Lung (tissue), 12 donors: ENCODE measurements around the gene KCNJ5. TPM values are rescaled to one million over a fixed set of nuclear protein-coding genes. Genes with fewer than 3 reads are reported as not detected.

ENCODE experiments used
- ATAC-seq: fragments of 200-7000 bp; cut with Tn5 transposase; one replicate; pipeline ENCODE4 v1.9.1; 2020; ENCODE audit warnings: moderate number of reproducible peaks; ENCODE audit not compliant: insufficient read depth, low FRiP score
- DNase-seq, 3 donors: peaks; one replicate each; pipeline ENCODE4 v3.0.0-alpha.2; 2013 to 2017
- H3K27ac ChIP-seq, 2 donors: one replicate each; pipeline ENCODE4 v1.5.1; 2013; ENCODE audit warnings: mild to moderate bottlenecking in 2 of 2, moderate library complexity in 2 of 2, control low read depth in 1 of 2, inconsistent platforms in 1 of 2, low read depth in 1 of 2, low read length in 1 of 2
- H3K27me3 ChIP-seq, 3 donors: one replicate each; pipeline ENCODE4 v1.5.1; 2013; ENCODE audit warnings: low read length in 2 of 3; ENCODE audit not compliant: control insufficient read depth in 3 of 3, insufficient read depth in 3 of 3
- H3K36me3 ChIP-seq, 4 donors: one replicate each; pipeline ENCODE4 v1.5.1; 2013; ENCODE audit warnings: low read length in 4 of 4, mild to moderate bottlenecking in 1 of 4, moderate library complexity in 1 of 4; ENCODE audit not compliant: control insufficient read depth in 4 of 4, insufficient read depth in 4 of 4
- H3K4me1 ChIP-seq, 5 donors: one replicate each; pipeline ENCODE4 v1.5.1; 2013; ENCODE audit warnings: low read length in 5 of 5, mild to moderate bottlenecking in 2 of 5, moderate library complexity in 1 of 5; ENCODE audit not compliant: control insufficient read depth in 5 of 5, insufficient read depth in 5 of 5
- H3K4me3 ChIP-seq: one replicate; pipeline ENCODE4 v1.5.1; 2013; ENCODE audit warnings: mild to moderate bottlenecking, control low read depth, moderate library complexity
- H3K9ac ChIP-seq, 2 donors: one replicate each; pipeline ENCODE4 v1.5.1; 2013; ENCODE audit warnings: low read length in 2 of 2, control low read depth in 1 of 2; ENCODE audit not compliant: insufficient read depth in 1 of 2
- H3K9me3 ChIP-seq, 4 donors: one replicate each; pipeline ENCODE4 v1.5.1; 2013; ENCODE audit warnings: low read length in 3 of 4, mild to moderate bottlenecking in 1 of 4, moderate library complexity in 1 of 4; ENCODE audit not compliant: control insufficient read depth in 4 of 4, insufficient read depth in 3 of 4
- WGBS, 2 donors: extraction: QIAGEN DNeasy Blood & Tissue Kit; methylation state at CpG; one replicate each; pipeline ENCODE4 v1.1.7; 2013; 5-methylcytosine and 5-hydroxymethylcytosine counted together
- polyA plus RNA-seq, 2 donors: library from polyadenylated mRNA; stranded (reverse); fragments of 200-250 nt; gene quantifications; one replicate each; pipeline ENCODE4 v1.2.1, GENCODE V29; 2013
- total RNA-seq, 2 donors: library from RNA; depleted of rRNA in 1 of 2; stranded (reverse); fragments of >200 nt in 1 of 2; gene quantifications; one replicate each; pipeline ENCODE4 v1.2.1, GENCODE V29; 2014 to 2021
- TF ChIP-seq, protein P1 (sequence below): IDR thresholded peaks from 2 replicates; pipeline ENCODE4 v1.5.1; 2012; ENCODE audit warnings: mild to moderate bottlenecking; ENCODE audit errors: control extremely low read depth, extremely low read depth
- donor health status: control.
- donor health status: control.
- donor health status: Bipolar disorder and iron deficiency.
- donor health status: healthy.
- donor health status: DM: yes; HTN: yes; CAD: no.

Gene KCNJ5
- total and polyA plus RNA-seq, 4 donors, result 2.0 to 5.0 (median 2.8) TPM

DNA sequence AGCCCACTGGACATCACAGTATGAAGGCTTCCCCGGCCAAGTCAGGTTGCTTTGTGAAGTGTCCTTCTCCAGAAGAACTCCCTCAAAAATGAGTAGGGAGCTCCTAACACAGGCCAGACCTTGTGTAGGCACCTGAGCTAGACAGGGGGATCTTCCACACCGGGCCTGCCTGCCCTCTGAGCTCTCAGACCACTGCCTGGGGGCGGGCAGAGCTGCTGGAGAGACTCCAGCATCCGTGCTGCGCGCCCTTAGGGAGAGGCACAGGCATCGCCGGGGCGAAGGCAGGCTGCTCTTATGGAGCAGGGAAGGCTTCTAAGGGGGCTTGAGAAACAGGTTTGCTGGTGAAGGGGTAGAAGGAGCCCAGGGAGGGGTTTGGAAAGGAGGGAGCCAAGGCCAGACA is 4.4 kb downstream of the KCNJ5 start:
- Histone ChIP-seq H3K27ac (peak overlapping the region; percentile 12 to 35), H3K27me3 (no peaks in the 10 kb centered on the region), H3K36me3 (no peaks in the 10 kb centered on the region), H3K4me3 (no peak overlapping the region), H3K9me3 (no peaks in the 10 kb centered on the region), H3K9ac (no peak overlapping the region), H3K4me1 (peaks cover 0 to 21% (median 4%) of the 10 kb centered on the region in 5 donors)
- TF ChIP-seq, protein P1, sequence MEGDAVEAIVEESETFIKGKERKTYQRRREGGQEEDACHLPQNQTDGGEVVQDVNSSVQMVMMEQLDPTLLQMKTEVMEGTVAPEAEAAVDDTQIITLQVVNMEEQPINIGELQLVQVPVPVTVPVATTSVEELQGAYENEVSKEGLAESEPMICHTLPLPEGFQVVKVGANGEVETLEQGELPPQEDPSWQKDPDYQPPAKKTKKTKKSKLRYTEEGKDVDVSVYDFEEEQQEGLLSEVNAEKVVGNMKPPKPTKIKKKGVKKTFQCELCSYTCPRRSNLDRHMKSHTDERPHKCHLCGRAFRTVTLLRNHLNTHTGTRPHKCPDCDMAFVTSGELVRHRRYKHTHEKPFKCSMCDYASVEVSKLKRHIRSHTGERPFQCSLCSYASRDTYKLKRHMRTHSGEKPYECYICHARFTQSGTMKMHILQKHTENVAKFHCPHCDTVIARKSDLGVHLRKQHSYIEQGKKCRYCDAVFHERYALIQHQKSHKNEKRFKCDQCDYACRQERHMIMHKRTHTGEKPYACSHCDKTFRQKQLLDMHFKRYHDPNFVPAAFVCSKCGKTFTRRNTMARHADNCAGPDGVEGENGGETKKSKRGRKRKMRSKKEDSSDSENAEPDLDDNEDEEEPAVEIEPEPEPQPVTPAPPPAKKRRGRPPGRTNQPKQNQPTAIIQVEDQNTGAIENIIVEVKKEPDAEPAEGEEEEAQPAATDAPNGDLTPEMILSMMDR, result no peak
- WGBS, 2 donors, result 74 to 89% methylated on average over 9 of the region's 9 CpGs
- ATAC-seq (no peak), DNase-seq (peak in 2 of 3 donors; percentile 37 to 51)

DNA sequence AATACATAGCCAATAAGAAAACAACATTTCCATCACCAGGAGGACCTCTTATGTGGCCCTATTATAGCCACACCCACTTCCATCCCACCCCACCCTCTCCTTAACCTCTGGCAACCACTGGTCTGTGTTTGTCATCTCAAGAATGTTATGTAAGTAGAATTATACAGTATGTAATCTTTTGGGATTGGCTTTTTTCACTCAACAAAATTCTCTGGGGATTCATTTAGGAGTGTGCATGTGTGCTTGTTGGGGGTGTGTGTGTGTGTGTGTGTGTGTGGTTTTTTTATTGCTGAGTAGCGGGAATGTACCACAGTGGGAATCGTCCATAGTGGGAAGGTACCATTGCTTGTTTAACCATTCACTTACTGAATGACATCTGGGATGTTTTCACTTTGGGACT is 5.2 kb downstream of the KCNJ5 start:
- DNase-seq (no peak), ATAC-seq (no peak)
- H3K27me3 ChIP-seq, result peaks cover 0 to 5% (median under 1%) of the 10 kb centered on the region in 3 donors
- TF ChIP-seq, protein P1, result no peak
- H3K9me3 ChIP-seq, result no peaks in the 10 kb centered on the region
- no peak overlapping the region for H3K27ac ChIP-seq
- peaks cover 0 to 21% (median 4%) of the 10 kb centered on the region in 5 donors for H3K4me1 ChIP-seq
- 37 to 82% methylated on average over 2 of the region's 2 CpGs for WGBS, 2 donors
- H3K4me3 ChIP-seq, result no peak overlapping the region
- no peak overlapping the region for H3K9ac ChIP-seq
- no peaks in the 10 kb centered on the region for H3K36me3 ChIP-seq

DNA sequence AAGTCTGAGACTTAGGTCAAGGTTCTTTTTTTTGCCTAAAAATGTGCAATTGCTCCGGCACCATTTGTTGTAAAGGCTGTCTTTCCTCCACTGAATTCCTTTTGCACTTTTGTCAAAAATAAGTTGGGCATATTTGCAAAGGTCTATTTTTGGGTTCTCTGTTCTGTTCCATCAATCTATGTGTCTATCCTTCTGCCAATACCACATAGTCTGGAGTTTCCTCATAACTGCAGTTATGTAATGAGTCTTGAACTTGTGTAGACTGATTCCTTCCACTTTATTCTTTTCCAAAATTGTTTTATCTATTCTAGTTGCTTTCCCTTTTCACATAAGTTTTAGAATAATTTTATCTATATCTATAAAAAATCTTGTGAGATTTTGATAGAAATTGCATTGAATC is 6.7 kb downstream of the KCNJ5 start:
- Histone ChIP-seq H3K9me3 (no peaks in the 10 kb centered on the region), H3K27me3 (peaks cover 0 to 15% (median 12%) of the 10 kb centered on the region in 3 donors), H3K36me3 (no peaks in the 10 kb centered on the region), H3K27ac (no peak overlapping the region), H3K4me3 (no peak overlapping the region), H3K4me1 (peaks cover 0 to 21% (median 3%) of the 10 kb centered on the region in 5 donors), H3K9ac (no peak overlapping the region)
- TF ChIP-seq, protein P1, result no peak
- DNase-seq (no peak), ATAC-seq (no peak)
- 82 to 95% methylated on average over 1 of the region's 1 CpG for WGBS, 2 donors
